ENCODE measurements around the gene MXD4. TPM values are rescaled to one million over a fixed set of nuclear protein-coding genes. Genes with fewer than 3 reads are reported as not detected.

MXD4 gene
- total and polyA plus RNA-seq, 2 experiments from 2014 or later: 6.9 to 19.9 TPM

GRCh38 chr4:2265113-2266110 lies 3.5 kb upstream of the MXD4 start:
- Histone ChIP-seq H2AFZ (no peak overlapping the region), H3K27me3 (ENCODE audit: insufficient read depth) (0 out of 2 replicates have a peak, but pooled peaks cover 4% of the 10 kb centered on the region), H3K9me2 (ENCODE audit: insufficient read depth) (no peaks in the 10 kb centered on the region), H3K79me2 (replicated peaks; ENCODE audit: insufficient read depth) (no peaks in the 10 kb centered on the region), H3K4me3 (no peak overlapping the region), H3K4me1 (ENCODE audit: insufficient read depth) (peaks cover 9% of the 10 kb centered on the region), H3K4me2 (no peak overlapping the region), H4K20me1 (replicated peaks; ENCODE audit: insufficient read depth) (no peaks in the 10 kb centered on the region), H3K27ac (ENCODE audit: low read depth) (no peak overlapping the region), H3F3A (replicated peaks; ENCODE audit: low read depth) (no peaks in the 10 kb centered on the region), H3K36me3 (ENCODE audit: insufficient read depth) (no peaks in the 10 kb centered on the region)
- peaks cover 24% of the 10 kb centered on the region for H3K4me1 Mint-ChIP-seq
- no peaks in the 10 kb centered on the region; the same call in 2 of the 3 replicates for H3K36me3 Mint-ChIP-seq (ENCODE audit: low read depth)
- no peak overlapping the region for H3K27ac Mint-ChIP-seq
- no peak for DNase-seq (ENCODE audit: low spot score)
- TF ChIP-seq ZNF114 (CRISPR knock-in tag; IDR thresholded peaks at IDR 0.05) (no peak), EZH2 (IDR thresholded peaks at IDR 0.05; ENCODE audit: low read depth, unreplicated experiment) (no peak)
- H3K9me3 Mint-ChIP-seq: no peaks in the 10 kb centered on the region
- peaks cover 3% of the 10 kb centered on the region for H3K27me3 Mint-ChIP-seq (ENCODE audit: insufficient read depth, low read depth, poor library complexity)
- H3K4me3 Mint-ChIP-seq: no peak overlapping the region
- ATAC-seq: no peak

DNA sequence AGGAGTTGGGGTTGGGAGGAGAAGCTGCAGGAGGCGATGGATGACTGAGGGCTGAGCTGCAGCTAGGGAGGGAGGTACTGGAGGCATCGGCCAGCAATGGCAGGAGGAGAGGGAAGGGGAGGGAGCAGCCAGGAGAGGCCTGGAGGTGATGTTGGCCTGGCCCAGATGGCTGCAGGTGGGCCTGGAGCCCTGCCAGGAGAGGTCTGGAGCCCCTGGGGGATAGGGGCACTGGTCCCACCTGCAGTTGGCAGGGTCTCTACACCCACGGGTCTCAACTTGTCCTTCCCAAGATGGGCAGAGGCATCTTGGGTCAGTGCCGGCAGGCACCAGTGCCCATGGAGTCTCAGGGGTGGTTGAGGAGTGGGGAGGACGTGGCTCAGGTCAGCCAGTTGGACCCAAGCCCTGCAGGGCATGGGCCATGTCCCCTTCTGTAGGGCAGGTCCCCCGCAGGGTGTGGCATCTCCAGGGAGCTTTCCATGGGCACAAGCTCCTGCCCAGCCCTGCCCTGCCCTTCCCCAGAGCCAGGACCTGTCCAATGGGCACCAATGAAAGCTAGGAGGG lies 2.7 kb upstream of the MXD4 start:
- Histone ChIP-seq H3K4me2 (no peak overlapping the region), H2AFZ (no peak overlapping the region), H4K20me1 (replicated peaks; ENCODE audit: insufficient read depth) (no peaks in the 10 kb centered on the region), H3K9me2 (ENCODE audit: insufficient read depth) (no peaks in the 10 kb centered on the region), H3K4me3 (no peak overlapping the region), H3K4me1 (ENCODE audit: insufficient read depth) (peaks cover 8% of the 10 kb centered on the region), H3F3A (replicated peaks; ENCODE audit: low read depth) (no peaks in the 10 kb centered on the region), H3K27me3 (ENCODE audit: insufficient read depth) (0 out of 2 replicates have a peak, but pooled peaks cover 4% of the 10 kb centered on the region), H3K27ac (ENCODE audit: low read depth) (no peak overlapping the region), H3K79me2 (replicated peaks; ENCODE audit: insufficient read depth) (no peaks in the 10 kb centered on the region), H3K36me3 (ENCODE audit: insufficient read depth) (no peaks in the 10 kb centered on the region)
- no peak overlapping the region for H3K27ac Mint-ChIP-seq
- no peaks in the 10 kb centered on the region for H3K9me3 Mint-ChIP-seq
- no peak for ATAC-seq
- H3K27me3 Mint-ChIP-seq (ENCODE audit: insufficient read depth, low read depth, poor library complexity): peaks cover 3% of the 10 kb centered on the region
- H3K36me3 Mint-ChIP-seq (ENCODE audit: low read depth): no peaks in the 10 kb centered on the region; the same call in 2 of the 3 replicates
- no peak for DNase-seq (ENCODE audit: low spot score)
- H3K4me1 Mint-ChIP-seq: peaks cover 22% of the 10 kb centered on the region
- H3K4me3 Mint-ChIP-seq: no peak overlapping the region
- no peak for TF ChIP-seq JUNB (IDR thresholded peaks at IDR 0.05; ENCODE audit: unreplicated experiment)
- TF ChIP-seq POLR2AphosphoS5 (IDR thresholded peaks at IDR 0.05; ENCODE audit: low read depth): no peak
- TF ChIP-seq ZNF462 (CRISPR knock-in tag; IDR thresholded peaks at IDR 0.05): no peak
- no peak for TF ChIP-seq REST (IDR thresholded peaks at IDR 0.05; ENCODE audit: unreplicated experiment)
- no peak for TF ChIP-seq ZNF114 (CRISPR knock-in tag; IDR thresholded peaks at IDR 0.05)
- no peak for TF ChIP-seq EZH2 (IDR thresholded peaks at IDR 0.05; ENCODE audit: low read depth, unreplicated experiment)
- no peak for TF ChIP-seq CREB1 (CRISPR knock-in tag; IDR thresholded peaks at IDR 0.05; ENCODE audit: low read depth)
- no peak for TF ChIP-seq STAT1 (IDR thresholded peaks at IDR 0.05; ENCODE audit: unreplicated experiment)
- no peak for TF ChIP-seq ZNF331 (CRISPR knock-in tag; IDR thresholded peaks at IDR 0.05; ENCODE audit: low read depth)
- TF ChIP-seq NANOG (IDR thresholded peaks at IDR 0.05; ENCODE audit: borderline replicate concordance): no peak
